Measurements from ENCODE around the gene KCNF1.

KCNF1 gene, protein sequence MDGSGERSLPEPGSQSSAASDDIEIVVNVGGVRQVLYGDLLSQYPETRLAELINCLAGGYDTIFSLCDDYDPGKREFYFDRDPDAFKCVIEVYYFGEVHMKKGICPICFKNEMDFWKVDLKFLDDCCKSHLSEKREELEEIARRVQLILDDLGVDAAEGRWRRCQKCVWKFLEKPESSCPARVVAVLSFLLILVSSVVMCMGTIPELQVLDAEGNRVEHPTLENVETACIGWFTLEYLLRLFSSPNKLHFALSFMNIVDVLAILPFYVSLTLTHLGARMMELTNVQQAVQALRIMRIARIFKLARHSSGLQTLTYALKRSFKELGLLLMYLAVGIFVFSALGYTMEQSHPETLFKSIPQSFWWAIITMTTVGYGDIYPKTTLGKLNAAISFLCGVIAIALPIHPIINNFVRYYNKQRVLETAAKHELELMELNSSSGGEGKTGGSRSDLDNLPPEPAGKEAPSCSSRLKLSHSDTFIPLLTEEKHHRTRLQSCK

DNA sequence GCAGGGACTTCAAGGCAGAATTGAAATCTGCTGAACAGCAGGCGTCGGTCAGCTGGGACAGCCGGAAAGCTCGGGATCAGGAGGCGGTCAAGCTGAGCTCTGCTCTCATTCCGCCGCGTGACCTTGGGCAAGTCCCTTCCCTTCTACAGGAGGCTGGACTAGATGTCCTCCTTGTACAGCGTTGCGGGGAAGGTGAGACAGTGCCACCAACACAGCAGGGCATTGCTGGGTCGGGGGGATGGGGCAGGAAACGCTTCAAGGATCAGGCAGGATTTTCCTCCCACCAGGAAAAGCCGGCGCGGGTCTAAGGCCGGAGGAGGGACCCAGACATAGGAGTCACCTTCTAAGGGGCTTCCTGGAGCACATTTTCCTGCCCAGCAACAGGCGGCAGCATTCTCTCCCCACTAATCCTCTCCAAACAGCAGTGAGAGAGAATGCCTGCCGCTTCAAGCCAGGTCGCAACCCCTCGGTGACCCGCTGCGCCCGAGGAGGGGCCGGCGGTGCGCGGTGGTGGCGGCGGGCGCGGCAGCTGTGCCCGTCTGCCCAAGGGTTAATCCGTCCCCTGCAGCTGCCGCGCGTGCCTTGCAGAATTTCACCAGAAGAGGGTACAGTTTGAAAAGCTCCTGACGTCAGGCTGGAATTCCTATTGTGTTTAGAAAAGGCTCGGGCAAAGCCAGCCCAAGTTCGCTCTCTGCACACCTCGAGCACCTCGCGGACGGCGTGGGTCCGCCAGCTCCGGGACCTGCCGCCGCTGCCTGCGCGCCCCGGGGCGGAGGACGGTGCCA lies at the start of gene KCNF1:
Gene KCNF1, plus strand, starts transcription at position 644 of the 785 bp plus-strand sequence. CDS start 493 bp downstream, outside the sequence.
- DNase-seq (ENCODE audit: low spot score), result no peak

DNA sequence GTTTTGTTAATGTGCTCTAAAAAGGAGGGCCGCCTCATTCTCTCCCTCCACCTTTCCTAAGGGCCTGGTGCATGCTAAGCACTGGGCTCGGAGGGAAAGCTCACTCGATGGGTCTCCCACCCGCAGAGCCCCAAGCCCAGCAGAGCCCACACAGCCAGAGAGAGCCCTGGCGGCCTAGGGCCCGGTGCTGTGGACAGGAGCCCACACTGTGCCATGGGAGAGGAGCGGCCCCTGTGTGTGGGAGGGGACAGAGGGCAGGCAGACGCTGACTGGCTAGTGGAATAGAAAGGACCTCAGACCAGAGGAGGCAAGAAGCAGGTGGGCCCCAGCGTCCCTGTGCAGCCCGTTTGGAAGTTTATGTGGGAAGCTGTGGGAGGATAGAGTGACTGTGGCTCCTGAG lies 49.4 kb upstream of the KCNF1 start:
- no peak for DNase-seq (ENCODE audit: low spot score)

DNA sequence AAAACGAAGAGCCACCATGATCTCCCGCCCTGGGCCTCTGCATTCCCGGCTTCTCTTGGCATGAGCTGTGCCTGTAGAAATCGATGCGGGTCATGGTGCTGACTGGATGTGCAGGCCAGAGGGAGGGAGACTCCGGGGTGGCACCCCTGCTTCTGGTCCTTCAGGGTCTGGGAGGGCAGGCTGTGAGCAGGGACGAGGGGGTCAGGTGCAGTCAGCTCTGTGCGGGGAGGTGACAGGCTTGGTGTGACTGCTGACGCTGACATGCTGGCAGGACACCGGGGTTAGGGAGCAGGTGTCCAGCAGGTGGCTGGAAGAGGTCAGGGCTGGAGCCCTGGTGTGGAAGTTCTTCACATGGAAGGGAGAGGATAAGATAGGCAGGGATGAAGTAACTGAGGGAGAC lies 48.7 kb upstream of the KCNF1 start:
- no peak for DNase-seq (ENCODE audit: low spot score)

DNA sequence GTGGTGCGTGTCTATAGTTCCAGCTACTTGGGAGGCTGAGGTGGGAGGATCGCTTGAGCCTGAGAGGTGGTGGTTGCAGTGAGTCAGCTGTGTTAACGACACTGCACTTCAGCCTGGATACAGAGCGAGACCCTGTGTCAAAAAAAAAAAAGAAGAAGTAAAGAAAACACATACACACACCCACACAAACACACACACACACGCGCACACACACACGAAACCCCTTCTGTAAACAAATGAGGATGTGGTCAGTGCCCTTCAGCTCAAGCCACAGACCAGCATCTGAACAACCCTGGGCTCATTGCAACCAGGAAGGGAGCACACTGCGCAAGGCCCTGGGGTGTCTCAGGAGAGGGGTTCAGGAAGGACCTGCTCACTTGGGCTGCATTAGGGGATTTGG lies 47.9 kb upstream of the KCNF1 start:
- no peak for DNase-seq (ENCODE audit: low spot score)

DNA sequence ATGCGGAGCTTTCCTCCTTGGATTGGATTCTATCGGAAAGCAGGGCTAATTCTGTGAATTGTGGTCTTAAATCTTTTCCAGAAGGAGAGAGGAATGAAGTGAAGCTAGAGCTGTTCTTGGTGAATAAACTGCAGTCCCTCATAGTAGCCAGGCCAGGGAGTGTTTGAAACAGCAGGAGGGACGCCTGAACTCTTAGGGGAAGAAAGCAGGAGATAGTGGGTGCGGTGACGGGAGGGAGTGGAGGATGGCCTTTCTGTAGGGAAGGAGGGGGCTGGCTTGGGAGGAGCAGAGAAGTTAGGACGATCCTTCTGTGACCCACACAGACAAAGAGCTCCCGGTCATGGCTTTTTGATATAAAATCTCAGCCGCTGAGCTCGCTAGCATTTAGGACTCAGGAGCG lies 47.5 kb upstream of the KCNF1 start:
- DNase-seq (ENCODE audit: low spot score), result no peak

DNA sequence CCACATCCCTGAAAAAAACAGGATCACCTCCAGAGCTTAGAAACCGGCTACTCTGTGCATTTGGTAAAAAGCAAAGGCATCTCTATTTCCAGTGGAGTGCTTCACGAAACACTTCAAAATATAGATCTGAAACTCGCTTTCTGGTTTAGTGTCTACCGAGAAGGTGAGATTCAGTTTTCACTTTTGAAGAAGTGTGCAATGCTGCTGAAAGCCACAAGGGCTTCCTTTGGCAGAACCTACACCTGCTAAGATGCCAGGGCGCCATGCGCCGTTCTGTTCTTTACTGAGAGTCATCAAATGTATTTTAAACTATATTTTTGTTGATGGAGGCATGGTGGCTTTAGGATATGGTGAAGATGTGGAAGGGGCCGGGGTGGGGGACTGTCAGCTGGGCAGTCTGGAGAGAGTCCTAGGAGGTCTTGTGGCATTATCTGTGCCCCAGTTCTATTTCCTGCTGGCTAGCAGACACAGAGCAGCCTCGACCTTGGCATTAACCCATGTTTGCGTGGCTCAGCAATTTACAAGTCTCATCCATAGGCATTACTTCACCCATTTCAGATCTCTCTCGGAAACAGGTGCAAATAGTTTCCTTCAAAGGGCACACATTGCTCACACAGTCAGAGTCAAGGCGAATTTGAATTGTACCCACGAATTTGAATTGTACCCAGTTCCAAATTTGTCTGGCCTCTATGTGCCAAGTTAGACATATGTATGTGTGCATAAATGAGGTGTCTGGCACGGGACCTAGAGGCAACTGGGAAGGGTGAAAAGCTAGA lies 46.7 kb upstream of the KCNF1 start:
- DNase-seq (ENCODE audit: low spot score), result no peak

DNA sequence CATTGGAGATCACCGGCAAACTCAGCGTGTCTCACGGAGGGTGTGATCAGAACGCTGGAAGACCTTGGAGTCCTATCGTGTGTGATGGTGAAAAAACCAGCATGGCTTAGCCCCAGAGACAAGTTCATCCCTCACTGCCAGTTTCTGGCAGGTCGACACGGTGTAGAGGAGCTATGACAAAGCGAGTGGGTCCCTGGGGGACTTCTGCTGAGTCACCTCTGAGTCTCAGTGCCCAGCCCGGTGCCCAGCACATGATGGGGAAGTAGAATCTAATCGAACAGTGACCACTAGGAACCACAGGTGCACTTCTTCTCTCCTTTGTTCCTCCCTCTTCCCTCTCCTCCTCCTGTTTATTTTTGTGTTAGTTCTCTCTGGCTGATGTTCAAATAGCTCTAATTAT lies 45.9 kb upstream of the KCNF1 start:
- DNase-seq (ENCODE audit: low spot score), result no peak

DNA sequence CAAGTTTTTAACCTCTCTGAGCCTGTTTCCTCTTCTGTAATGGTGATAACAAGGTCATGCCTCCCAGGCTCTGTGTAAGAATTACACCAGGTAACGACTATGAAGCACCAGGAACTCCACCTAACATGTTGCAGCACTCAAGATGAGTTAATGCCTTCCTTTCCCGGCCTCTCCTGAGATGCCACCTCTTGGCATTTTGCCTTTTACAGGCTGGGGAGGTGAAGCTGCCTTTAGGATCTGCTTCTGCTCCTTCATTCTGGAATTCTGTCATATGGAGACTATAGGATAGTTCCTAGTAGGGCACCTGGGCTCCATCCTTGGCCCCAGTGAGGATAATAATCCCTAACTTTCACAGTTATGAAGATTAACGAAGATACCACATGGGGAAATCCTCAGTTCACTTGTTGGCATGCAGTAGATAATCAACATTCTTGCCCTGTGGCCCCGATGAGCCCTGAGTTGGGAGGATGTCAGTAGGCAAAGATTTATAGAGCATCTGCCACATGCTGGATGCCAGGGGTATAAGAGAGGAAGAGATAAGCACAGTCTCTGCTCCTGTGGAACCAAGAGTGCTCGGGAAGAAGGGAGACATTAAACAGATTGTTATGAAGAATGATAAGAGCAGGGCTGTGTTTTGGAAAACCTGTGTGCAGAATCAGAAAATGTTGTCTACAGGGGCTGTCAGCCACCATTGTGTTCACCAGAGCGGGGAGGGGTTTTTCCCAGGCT lies 43.9 kb upstream of the KCNF1 start:
- DNase-seq (ENCODE audit: low spot score), result no peak

DNA sequence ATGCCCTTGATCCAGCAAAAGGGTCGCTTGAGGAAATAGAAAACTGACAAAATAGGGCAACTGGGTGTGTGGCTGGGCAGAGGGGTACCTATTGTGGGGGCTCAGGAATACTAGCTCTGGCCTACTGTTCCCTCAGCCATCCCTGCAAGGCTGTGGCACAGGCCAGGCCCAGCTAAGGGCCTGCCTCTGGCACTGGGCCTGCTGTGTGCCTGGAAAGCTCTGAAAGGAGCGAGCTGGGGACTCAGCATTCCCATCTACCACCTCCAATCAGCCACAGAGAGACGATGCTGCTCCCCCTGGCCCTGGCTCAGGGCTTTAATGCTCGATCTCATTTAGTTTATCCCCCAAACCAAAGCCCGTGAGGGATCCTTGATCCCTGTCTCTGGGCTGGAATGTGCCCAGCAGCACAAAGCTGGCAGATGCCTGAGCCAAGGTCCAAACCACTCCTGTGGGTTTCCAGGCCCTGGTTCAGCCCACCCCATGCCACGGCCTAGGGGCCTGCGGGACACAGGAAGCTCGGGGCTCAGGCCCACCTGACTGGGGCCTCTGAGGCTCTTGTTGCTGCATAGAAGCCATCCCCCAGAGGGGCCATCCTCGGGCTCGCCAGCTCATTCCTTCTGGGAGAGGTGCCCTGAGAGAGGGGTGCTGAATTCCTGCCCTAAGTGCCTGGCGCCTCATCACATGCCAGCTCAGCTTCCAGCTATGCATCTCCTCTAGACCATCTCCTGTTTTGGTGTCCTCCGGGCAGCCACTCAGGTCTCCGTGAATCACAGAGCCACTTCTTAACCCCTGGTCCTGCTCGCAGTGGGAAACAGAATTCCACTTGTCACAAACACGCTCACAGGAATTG lies 43.0 kb upstream of the KCNF1 start:
- no peak for DNase-seq (ENCODE audit: low spot score)

DNA sequence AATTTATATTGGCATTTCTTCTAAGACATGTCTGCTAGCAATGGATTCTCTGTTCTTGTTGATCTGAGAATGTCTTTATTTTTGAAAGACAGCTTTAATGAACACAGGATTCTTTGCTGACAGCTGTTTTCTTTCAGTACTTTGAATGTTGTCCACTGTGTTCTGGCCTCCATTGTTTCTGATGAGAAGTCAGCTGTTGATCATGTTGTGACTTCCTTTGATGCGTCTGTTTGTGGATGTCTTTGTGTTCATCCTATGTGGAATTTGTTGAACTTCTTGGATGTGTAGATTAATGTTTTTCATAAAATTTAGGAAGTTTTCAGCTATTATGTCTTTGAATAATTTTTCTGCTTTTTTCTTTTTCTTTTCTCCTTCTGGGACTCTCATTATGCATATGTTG lies 39.8 kb upstream of the KCNF1 start:
- DNase-seq (ENCODE audit: low spot score), result no peak

DNA sequence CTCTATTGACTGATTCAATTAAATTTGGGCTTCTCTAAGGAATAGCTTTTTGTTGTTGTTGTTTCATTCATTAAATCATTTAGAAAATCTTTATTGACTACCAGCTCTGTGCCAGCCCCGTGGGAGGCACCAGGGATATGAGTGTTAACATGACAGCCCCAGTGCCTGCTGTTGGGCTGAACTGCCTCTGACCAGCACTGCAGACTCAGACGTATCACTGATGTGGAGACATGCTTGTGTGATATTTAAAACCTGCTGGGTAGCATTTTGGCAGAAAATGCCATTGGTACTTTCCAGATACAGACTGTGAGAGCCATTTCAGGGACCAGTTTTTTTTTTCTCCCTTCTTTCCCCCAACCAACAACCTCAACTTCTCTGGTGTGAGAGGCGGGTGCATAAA lies 38.6 kb upstream of the KCNF1 start:
- DNase-seq (ENCODE audit: low spot score), result no peak

DNA sequence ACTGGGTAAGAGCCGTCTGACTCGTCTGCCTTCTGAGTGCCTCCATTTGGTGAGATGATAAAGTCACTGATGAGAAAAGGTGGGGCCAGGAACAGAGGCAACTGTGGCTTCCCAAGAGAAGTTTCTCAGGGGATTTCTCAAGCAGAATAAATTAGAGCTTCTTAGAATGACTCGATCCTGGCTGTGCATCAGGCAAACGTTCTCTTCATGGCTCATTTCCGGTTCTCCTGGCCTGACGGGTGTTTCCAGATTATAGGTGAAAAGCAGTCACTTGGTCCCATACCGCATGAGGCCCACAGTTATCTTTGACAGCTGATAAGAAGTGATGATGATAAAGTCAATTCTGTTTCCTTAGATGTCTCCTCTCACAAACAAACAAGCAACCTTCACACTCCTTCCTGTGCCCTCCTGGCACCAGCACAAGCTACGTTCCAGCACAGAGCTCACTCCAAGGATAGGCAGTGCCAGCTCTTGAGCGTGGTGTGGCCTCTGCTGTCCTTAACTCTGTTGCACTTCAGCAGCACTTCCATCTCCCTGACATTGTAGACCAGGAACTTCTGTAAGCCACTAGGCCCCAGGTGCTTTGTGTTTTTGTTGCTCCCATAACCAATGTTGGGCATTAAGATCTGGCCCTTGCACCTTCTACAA lies 37.8 kb upstream of the KCNF1 start:
- no peak for DNase-seq (ENCODE audit: low spot score)

DNA sequence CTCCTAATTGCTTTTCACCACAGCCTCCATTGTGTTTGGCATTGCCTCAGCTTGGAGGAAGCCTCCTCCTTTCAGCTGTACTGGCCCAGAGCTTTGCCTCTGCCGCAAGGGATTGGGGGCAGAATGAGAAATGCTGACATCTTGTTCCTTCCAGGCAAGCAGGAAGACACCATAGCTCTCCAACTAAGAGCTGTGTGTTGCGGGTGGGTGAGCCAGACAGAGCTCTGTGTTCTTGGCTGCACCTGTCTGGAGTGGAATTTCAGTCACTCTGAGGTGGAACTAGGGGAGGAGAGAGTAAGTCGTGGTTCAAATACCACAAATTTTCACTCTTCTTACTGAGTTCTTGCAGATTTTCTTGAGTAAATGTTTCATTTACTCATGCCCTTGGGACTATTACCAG lies 36.6 kb upstream of the KCNF1 start:
- DNase-seq (ENCODE audit: low spot score), result no peak

DNA sequence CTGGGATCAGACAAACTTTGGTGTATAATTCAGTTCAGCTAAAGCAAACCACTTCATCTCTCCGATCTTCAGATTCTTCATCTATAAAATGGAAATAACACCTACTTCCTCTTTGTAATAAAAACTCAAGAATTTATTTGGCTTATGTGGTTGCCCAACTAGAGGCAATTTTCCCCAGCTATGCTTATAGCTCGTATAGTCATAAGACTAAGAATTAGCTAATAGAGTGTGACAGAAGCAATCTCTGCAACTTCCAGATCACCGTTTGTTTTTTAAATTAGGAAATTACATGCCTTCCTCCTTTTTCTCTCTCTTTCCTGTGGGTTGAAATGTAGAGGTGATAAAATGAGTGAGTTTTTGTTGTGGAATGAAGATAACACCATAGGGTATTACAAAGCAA lies 35.3 kb upstream of the KCNF1 start:
- DNase-seq (ENCODE audit: low spot score), result no peak

DNA sequence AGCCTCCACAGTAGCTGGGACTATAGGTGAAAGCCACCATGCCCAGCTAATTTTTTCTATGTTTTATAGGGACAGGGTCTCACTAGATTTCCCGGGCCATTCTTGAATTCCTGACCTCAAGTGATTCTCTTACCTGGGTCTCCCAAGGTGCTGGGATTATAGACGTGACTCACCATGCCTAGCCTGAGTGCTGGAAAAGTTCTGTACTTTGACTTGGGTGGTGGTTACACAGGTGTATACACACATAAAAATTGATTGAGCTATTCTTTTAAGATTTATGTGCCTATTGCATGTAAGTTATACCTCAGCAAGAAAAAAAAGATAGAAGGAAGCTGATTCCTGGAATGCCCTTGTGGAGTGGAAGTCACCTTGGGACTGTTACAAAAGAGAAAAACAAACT lies 34.8 kb upstream of the KCNF1 start:
- no peak for DNase-seq (ENCODE audit: low spot score)

DNA sequence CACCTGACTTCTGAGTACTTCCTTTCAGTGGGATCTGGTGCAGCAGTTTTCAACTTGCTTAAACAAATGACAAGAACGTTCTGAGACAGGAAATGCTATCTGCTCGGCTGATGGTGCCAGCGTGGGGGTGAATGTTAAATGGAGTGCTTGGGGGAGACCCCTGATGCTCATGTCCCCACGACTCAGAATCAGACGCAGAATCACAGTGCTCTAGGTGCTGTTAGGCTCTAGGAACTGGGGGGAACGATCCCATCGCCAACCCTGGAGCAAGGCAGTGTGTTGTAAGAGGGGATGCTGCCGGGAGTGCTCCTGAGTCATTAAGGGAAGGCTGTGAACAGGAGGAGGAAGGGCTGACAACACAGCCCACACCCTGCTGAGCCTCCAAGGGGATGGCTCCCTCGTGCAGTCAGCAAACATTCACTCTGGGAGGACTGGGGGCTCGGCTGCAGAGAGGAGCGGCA lies 34.1 kb upstream of the KCNF1 start:
- DNase-seq (ENCODE audit: low spot score), result no peak

DNA sequence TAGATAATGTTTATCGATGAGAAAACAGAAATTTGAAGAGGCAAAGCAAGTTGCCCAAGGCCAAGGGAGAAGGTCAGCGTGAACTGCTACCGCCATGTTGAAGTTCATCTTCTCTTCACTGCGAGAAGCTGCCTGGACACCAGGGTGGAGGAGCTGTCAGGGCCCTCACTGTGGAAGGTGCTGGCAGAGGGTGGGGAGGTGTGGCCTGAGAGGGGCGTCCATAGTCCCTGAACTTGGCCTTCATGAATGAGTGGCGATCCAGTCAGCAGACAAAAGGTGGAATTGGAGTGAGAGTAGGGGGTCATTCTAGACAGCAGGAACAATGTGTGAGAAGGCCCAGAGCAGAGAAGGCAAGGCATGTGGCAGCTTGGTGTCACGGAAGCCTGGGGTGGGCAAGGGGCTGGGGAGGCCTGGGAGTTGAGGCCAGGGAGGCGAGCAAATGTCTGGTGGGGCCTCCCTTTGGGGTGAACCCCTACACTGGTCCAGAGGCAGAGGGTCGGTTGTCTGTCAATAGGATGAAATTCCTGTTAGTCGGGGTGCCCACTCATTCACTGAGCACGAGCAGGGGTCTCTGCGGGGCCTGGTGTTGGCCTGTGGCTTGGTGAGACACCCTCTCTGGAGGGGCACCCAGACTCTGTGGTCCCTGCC lies 33.3 kb upstream of the KCNF1 start:
- DNase-seq (ENCODE audit: low spot score), result no peak

DNA sequence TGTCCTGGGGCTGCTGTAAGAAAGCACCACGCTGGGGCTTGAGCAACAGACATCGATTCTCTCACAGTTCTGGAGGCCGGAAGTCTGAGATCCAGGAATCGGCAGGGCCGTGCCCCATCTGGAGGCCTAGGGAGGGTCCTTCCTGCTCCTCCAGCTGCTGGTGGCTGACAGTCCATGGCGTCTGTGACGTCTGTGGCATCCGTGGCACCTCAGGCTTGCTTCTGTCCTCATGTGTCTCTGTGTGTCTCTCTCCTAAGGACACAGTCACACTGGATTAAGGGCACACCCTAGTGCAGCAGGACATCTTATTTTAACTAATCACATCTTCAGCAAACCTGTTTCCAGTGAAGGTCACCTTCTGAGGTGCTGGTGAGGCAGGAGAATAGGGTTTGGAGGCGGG lies 32.6 kb upstream of the KCNF1 start:
- no peak for DNase-seq (ENCODE audit: low spot score)
